Progenitor cell of endocrine pancreas (in vitro differentiated cells): ENCODE measurements around the gene POMGNT2. TPM values are rescaled to one million over a fixed set of nuclear protein-coding genes. Genes with fewer than 3 reads are reported as not detected.

Source experiments
- DNase-seq: peaks from one replicate; pipeline ENCODE4 v3.0.0; 2021; ENCODE audit warnings: low spot score; ENCODE audit not compliant: unreplicated experiment
- H3K27ac Mint-ChIP-seq: 2 replicates; pipeline ENCODE4 v1.8.0; 2021; ENCODE audit warnings: mild to moderate bottlenecking, moderate library complexity, mixed read lengths
- H3K27me3 Mint-ChIP-seq: 2 replicates; pipeline ENCODE4 v1.8.0; 2021; ENCODE audit warnings: mixed read lengths
- H3K36me3 Mint-ChIP-seq: 2 replicates; pipeline ENCODE4 v1.8.0; 2022; ENCODE audit warnings: mixed read lengths; ENCODE audit not compliant: insufficient read depth
- H3K4me1 Mint-ChIP-seq: 2 replicates; pipeline ENCODE4 v1.8.0; 2021; ENCODE audit warnings: low read depth, mixed read lengths
- H3K4me3 Mint-ChIP-seq: 2 replicates; pipeline ENCODE4 v1.8.0; 2021; ENCODE audit warnings: low read depth, mild to moderate bottlenecking, moderate library complexity, mixed read lengths
- H3K9me3 Mint-ChIP-seq: 2 replicates; pipeline ENCODE4 v1.8.0; 2021; ENCODE audit warnings: low read depth, mixed read lengths
- total RNA-seq: library from RNA; stranded (reverse); gene quantifications from 2 replicates; pipeline ENCODE4 v1.2.1, GENCODE V29; 2021
- TF ChIP-seq, protein P1 (sequence below): fragments of 200-600 bp; sonication (generic); IDR thresholded peaks from one replicate; pipeline ENCODE4 v1.5.0; 2021; ENCODE audit warnings: antibody characterized with exemption, mild to moderate bottlenecking; ENCODE audit not compliant: unreplicated experiment

POMGNT2 gene
- total RNA-seq, 1 donor from 2014 or later, result 21.6 TPM

DNA sequence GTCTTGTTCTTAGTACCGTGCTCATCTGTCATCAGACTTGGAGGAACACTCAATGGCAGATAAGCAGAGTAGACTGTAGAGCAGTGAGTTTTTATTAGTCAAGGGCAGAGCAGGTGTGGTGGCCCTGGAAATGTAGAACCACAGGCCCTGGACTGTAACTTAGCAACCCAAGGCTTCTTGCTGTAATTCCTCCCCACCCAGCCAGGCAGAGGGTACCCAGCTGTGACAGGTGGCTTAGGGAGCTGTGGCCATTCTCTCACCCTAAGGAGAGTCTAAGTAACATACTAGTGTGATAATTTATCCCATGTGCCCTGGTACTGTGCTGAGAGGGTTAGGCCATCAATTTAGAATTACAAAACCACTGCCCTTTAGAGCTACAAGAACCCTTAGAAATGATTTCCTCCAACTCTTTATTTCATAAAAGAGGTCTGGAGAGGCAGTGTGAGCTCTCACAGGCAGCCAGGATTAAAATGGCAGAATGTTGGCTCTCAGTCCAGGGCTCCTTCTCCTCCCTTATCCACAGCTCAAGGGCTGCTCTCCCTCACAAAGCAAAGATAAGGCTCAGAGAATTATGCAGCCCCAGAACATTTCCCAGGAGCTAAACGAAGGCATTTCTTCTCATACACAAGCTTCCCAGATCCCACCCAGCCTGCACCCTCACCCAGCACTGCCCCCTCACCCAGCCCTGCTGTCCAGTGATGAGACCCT is 3.0 kb downstream of the POMGNT2 start:
- no peaks in the 10 kb centered on the region for H3K9me3 Mint-ChIP-seq
- no peak for DNase-seq
- no peaks in the 10 kb centered on the region for H3K36me3 Mint-ChIP-seq
- peaks cover 10% of the 10 kb centered on the region for H3K27me3 Mint-ChIP-seq
- TF ChIP-seq, protein P1, sequence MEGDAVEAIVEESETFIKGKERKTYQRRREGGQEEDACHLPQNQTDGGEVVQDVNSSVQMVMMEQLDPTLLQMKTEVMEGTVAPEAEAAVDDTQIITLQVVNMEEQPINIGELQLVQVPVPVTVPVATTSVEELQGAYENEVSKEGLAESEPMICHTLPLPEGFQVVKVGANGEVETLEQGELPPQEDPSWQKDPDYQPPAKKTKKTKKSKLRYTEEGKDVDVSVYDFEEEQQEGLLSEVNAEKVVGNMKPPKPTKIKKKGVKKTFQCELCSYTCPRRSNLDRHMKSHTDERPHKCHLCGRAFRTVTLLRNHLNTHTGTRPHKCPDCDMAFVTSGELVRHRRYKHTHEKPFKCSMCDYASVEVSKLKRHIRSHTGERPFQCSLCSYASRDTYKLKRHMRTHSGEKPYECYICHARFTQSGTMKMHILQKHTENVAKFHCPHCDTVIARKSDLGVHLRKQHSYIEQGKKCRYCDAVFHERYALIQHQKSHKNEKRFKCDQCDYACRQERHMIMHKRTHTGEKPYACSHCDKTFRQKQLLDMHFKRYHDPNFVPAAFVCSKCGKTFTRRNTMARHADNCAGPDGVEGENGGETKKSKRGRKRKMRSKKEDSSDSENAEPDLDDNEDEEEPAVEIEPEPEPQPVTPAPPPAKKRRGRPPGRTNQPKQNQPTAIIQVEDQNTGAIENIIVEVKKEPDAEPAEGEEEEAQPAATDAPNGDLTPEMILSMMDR, result no peak
- H3K4me3 Mint-ChIP-seq, result no peak overlapping the region
- no peak overlapping the region for H3K27ac Mint-ChIP-seq
- H3K4me1 Mint-ChIP-seq, result peaks cover 11% of the 10 kb centered on the region

- Mint-ChIP-seq H3K27ac (peak overlapping the region; percentile 9), H3K27me3 (no peaks in the 10 kb centered on the region), H3K4me3 (no peak overlapping the region), H3K9me3 (no peaks in the 10 kb centered on the region), H3K4me1 (peaks cover 15% of the 10 kb centered on the region), H3K36me3 (no peaks in the 10 kb centered on the region)
- TF ChIP-seq, protein P1, result no peak
- no peak for DNase-seq
Measured at GRCh38 chr3:43098761-43099160, 7.1 kb downstream of the POMGNT2 start.

DNA sequence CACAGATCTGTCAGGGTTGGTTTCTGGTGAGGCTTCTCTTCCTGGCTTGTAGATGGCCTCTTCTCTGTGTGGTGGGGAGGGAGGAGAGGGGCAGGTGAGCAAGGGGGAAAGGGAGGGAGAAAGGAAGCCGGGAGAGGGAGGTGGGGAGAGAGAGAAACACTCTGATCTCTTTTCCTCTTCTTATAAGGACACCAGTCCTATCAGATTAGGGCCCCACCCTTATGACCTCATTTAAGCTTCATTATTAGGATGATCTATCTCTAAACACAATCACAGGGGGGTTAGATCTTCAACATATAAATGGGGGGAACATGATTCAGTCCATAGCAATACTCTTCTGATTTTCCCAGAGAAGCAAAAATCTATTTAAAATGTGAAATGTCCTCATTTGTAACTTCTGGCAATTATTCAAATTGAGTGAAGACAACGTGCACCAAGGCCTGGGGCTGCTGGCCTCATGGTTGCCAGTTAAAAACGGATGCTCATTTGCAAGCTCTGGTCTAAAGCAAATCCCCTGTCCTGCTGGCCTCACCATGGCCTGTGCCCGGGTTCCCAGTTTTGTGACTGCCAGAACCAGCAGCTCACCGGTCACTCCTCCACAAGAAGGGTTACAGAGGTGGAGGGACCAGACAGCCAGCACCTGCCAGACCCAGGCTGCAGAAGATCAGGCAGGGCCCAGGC is 8.3 kb downstream of the POMGNT2 start:
- Mint-ChIP-seq H3K4me3 (no peak overlapping the region), H3K9me3 (no peaks in the 10 kb centered on the region), H3K36me3 (no peaks in the 10 kb centered on the region), H3K27me3 (no peaks in the 10 kb centered on the region), H3K4me1 (peaks cover 13% of the 10 kb centered on the region), H3K27ac (no peak overlapping the region)
- TF ChIP-seq, protein P1, result no peak
- no peak for DNase-seq

GRCh38 chr3:43096761-43097160 is 9.1 kb downstream of the POMGNT2 start:
- H3K36me3 Mint-ChIP-seq, result no peaks in the 10 kb centered on the region
- no peak for DNase-seq
- peaks cover 13% of the 10 kb centered on the region for H3K4me1 Mint-ChIP-seq
- no peaks in the 10 kb centered on the region for H3K27me3 Mint-ChIP-seq
- H3K4me3 Mint-ChIP-seq, result no peak overlapping the region
- TF ChIP-seq, protein P1, result no peak
- H3K27ac Mint-ChIP-seq, result no peak overlapping the region
- H3K9me3 Mint-ChIP-seq, result no peaks in the 10 kb centered on the region

GRCh38 chr3:43095370-43095769 is 10.5 kb downstream of the POMGNT2 start:
- no peak for DNase-seq
- Mint-ChIP-seq H3K4me3 (no peak overlapping the region), H3K36me3 (no peaks in the 10 kb centered on the region), H3K4me1 (peaks cover 13% of the 10 kb centered on the region), H3K27me3 (no peaks in the 10 kb centered on the region), H3K9me3 (no peaks in the 10 kb centered on the region), H3K27ac (no peak overlapping the region)
- TF ChIP-seq, protein P1, result no peak
